Measurements from ENCODE around the gene STX4.

DNA sequence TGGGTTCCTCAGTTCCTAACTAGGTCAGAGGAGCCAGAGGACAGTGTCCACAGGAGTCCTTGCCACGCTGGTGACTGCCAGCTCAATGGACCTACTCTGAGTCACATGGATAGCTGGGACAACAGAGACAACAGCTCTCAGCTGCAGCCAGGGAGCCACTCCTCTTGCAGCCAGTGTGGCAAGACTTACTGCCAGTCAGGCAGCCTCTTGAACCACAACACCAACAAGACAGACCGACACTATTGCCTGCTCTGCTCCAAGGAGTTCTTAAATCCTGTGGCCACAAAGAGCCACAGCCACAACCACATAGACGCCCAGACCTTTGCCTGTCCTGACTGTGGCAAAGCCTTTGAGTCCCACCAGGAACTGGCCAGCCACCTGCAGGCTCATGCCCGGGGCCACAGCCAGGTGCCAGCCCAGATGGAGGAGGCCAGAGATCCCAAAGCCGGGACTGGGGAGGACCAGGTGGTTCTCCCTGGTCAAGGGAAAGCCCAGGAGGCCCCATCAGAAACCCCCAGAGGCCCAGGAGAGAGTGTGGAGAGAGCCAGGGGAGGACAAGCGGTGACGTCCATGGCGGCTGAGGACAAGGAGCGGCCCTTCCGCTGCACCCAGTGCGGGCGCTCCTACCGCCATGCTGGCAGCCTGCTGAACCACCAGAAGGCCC is 47.5 kb downstream of the STX4 start:
- TF ChIP-seq SIN3A (IDR thresholded peaks at IDR 0.05; ENCODE audit: borderline replicate concordance, insufficient read depth, low read length) (no peak), TAF1 (IDR thresholded peaks at IDR 0.05; ENCODE audit: borderline replicate concordance, insufficient read depth, low read length) (no peak)
